AG10803 (cell line): ENCODE data around the gene SGPP2.

Experiments
- DNase-seq: peaks from one replicate; pipeline ENCODE4 v3.0.0; 2010; ENCODE audit warnings: low read depth
- H3K4me3 ChIP-seq: 2 replicates; pipeline ENCODE4 v1.5.1; 2011; ENCODE audit warnings: mild to moderate bottlenecking, low read length, control low read depth
- TF ChIP-seq, protein P1 (sequence below): conservative IDR thresholded peaks from 2 replicates; pipeline ENCODE4 v1.5.1; 2011; ENCODE audit warnings: mild to moderate bottlenecking, low read length, control low read depth, inconsistent platforms

Gene SGPP2

DNA sequence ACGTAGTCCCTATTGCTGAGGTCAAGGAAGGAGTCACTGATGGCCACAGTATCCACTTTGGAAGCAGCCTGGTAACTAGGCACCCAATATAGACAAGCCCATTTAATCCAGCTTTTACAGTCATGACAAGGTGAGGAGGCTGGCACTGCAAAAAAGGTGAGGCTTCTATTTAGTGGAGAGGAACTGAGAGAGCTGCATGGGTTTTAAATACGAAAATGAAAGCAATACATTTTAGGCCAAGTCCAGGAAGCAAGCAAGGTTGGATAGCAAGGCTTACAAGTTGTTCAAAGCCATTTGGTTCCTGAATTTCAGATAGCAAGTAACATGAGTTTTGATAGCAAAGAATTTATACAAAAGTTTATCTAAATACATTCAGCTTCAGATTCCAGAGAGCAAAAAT lies 80.4 kb downstream of the SGPP2 start:
- DNase-seq: no peak
- no peak overlapping the region for H3K4me3 ChIP-seq
- TF ChIP-seq, protein P1, sequence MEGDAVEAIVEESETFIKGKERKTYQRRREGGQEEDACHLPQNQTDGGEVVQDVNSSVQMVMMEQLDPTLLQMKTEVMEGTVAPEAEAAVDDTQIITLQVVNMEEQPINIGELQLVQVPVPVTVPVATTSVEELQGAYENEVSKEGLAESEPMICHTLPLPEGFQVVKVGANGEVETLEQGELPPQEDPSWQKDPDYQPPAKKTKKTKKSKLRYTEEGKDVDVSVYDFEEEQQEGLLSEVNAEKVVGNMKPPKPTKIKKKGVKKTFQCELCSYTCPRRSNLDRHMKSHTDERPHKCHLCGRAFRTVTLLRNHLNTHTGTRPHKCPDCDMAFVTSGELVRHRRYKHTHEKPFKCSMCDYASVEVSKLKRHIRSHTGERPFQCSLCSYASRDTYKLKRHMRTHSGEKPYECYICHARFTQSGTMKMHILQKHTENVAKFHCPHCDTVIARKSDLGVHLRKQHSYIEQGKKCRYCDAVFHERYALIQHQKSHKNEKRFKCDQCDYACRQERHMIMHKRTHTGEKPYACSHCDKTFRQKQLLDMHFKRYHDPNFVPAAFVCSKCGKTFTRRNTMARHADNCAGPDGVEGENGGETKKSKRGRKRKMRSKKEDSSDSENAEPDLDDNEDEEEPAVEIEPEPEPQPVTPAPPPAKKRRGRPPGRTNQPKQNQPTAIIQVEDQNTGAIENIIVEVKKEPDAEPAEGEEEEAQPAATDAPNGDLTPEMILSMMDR: no peak

DNA sequence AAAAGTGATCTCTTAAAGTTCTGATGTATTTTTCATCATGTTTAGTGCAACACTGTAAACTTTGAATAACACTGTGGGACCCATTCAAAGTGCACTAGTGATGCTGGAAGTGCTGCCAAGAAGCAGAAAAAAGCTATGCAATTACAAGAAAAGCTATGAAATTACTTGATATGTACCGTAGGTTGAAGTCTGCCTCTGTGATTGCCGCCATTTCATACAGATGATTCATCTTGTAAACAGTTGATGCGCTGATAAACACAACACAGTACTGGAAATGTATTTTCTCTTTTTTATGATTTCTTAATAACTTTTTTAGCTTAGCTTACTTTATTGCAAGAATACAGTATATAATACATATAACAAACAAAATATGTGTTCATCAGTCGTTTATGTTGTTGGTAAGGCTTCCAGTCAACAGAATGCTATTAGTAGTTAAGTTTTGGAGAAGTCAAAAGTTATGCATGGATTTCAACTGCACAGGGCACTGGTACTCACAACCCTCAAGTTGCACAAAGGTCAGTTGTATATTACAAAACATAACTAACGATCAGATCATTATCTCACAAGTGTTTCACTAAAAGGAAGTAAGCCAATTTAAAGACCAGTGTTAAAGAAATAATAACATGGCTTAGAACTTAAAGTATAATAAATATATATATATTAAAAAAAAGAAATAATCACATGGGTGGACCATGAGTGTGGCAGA lies 82.0 kb downstream of the SGPP2 start:
- no peak overlapping the region for H3K4me3 ChIP-seq
- no peak for DNase-seq
- TF ChIP-seq, protein P1: no peak

DNA sequence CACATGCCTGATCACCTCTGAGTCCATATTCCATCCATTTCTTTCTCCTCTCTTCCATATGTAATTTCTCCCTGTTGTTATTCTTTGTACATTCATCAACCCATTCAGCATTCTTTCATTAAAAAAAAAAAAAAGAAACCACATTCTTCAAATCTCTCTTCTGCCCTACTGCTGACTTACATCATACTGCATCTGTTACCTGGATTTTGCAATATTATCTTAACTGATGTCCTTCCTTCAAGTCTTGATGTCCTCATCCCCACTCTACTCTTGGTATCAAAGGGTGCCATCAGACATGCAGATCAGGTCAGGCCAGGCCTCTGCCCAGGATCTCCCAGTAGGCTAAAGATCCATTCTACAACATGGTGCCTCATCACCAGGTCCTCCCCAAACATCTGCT lies 90.6 kb downstream of the SGPP2 start:
- TF ChIP-seq, protein P1: no peak
- H3K4me3 ChIP-seq: no peak overlapping the region
- no peak for DNase-seq

- DNase-seq: peak; percentile 91
- TF ChIP-seq, protein P1: no peak
- no peak overlapping the region for H3K4me3 ChIP-seq
Measured at GRCh38 chr2:222518570-222519381, 94.4 kb downstream of the SGPP2 start.

GRCh38 chr2:222521099-222521498 lies 96.8 kb downstream of the SGPP2 start:
- TF ChIP-seq, protein P1: no peak
- H3K4me3 ChIP-seq: no peak overlapping the region
- no peak for DNase-seq

GRCh38 chr2:222522082-222522481 lies 97.7 kb downstream of the SGPP2 start:
- no peak overlapping the region for H3K4me3 ChIP-seq

More at GRCh38 chr2:222522082-222522481, 97.7 kb downstream of the SGPP2 start:
- TF ChIP-seq, protein P1: no peak
- no peak for DNase-seq
